NCI-H446 treated with DMSO at 0.1 percent for 48 hours (cell line): ENCODE results near the gene TASL.
"Not testable (repeated sequence)": the region's sequence is repeated elsewhere in the genome, so short reads cannot be mapped to it uniquely, and the experiment has no call there.

Experiments used
- DNase-seq: peaks from one replicate; lab custom pipeline; 2025; lab: John Stamatoyannopoulos, UW

The TASL gene

GRCh38 chrX:30577362-30577991, at the start of gene TASL:
TSS of gene TASL (minus strand) at chrX:30577766. CDS start at chrX:30560355, 17,411 bp downstream.
- DNase-seq: no peak

- no peak for DNase-seq
Measured at GRCh38 chrX:30626402-30626801, 48.8 kb upstream of the TASL start.

- no peak for DNase-seq
Measured at GRCh38 chrX:30622361-30622760, 44.8 kb upstream of the TASL start.

- no peak for DNase-seq
Measured at GRCh38 chrX:30620980-30621618, 43.5 kb upstream of the TASL start.

GRCh38 chrX:30620125-30620524, 42.6 kb upstream of the TASL start:
- DNase-seq: no peak

GRCh38 chrX:30618160-30618765, 40.7 kb upstream of the TASL start:
- DNase-seq: no peak

- DNase-seq: no peak
Measured at GRCh38 chrX:30615229-30615628, 37.7 kb upstream of the TASL start.

GRCh38 chrX:30613721-30614120, 36.2 kb upstream of the TASL start:
- DNase-seq: no peak

GRCh38 chrX:30612250-30612655, 34.7 kb upstream of the TASL start:
- DNase-seq: no peak

GRCh38 chrX:30610026-30610425, 32.5 kb upstream of the TASL start:
- DNase-seq: no peak

GRCh38 chrX:30607155-30607554, 29.6 kb upstream of the TASL start:
- DNase-seq: no peak

GRCh38 chrX:30600269-30601176, 23.0 kb upstream of the TASL start:
- not testable (repeated sequence) for DNase-seq

GRCh38 chrX:30597216-30598012, 19.8 kb upstream of the TASL start:
- DNase-seq: no peak

- DNase-seq: no peak
Measured at GRCh38 chrX:30593440-30594200, 16.1 kb upstream of the TASL start.

- no peak for DNase-seq
Measured at GRCh38 chrX:30592831-30593230, 15.3 kb upstream of the TASL start.

- no peak for DNase-seq
Measured at GRCh38 chrX:30590368-30590767, 12.8 kb upstream of the TASL start.

GRCh38 chrX:30589146-30589888, 11.8 kb upstream of the TASL start:
- no peak for DNase-seq

- DNase-seq: no peak
Measured at GRCh38 chrX:30586516-30586915, 8.9 kb upstream of the TASL start.

- no peak for DNase-seq
Measured at GRCh38 chrX:30582664-30583063, 5.1 kb upstream of the TASL start.

- no peak for DNase-seq
Measured at GRCh38 chrX:30580641-30581040, 3.1 kb upstream of the TASL start.
